ENCODE results near the gene SLC1A7.
A peak's percentile ranks its signal among the peaks of the same experiment; 100 is the strongest.
"Not testable (repeated sequence)": the region's sequence is repeated elsewhere in the genome, so short reads cannot be mapped to it uniquely, and the experiment has no call there.

SLC1A7 gene

DNA sequence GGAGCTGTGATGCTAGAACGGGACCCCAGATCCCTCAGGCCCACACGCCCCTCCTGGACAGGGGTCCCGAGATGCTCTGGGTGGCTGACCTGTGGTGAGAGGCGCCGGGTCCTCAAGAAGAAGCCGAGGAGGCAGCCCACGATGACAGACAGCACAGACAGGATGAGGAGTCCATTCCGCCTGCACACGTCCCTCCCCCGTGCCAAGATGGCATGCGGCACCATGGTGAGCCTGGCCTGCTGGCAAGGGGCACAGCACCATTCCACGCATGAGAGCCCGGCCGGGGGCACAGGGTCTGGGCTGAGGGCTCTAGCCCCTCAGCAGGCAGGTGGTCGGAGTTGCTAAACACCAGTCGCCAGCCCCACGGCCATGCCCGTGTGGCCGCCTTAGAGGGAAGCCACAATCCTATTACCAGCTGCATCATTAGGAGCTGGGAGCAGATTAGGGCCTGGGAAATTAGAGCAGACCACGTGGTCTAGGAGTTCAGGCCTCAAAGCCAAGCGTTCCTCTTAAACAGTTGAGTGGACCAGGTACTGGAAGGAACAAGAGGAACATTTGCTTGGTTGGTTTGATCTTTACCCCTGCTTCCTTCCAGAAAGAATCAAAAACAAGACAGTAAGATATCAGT, at the start of gene SLC1A7:
Gene SLC1A7, minus strand, starts transcription at position 413 of the 628 bp plus-strand sequence. Its CDS starts 189 bp downstream, at position 224.
- DNase-seq, result no peak

DNA sequence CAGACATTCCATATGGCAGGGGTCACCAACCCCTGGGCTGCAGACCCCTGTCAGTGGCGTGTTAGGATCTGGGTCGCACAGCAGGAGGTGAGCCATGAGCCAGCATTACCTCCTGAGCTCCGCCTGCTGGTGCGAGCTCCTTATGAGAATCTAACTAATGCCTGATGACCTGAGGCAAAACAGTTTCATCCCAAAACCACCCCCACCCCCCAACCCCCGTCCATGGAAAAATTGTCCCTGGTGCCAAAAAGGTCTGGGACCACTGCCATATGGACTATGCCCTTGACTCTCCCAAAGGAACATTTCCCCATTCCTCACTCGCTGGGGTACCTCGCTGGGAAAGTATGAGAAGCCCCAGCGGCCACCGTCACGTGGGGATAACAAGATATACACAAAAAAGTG, 47.8 kb upstream of the SLC1A7 start:
- DNase-seq, result no peak

DNA sequence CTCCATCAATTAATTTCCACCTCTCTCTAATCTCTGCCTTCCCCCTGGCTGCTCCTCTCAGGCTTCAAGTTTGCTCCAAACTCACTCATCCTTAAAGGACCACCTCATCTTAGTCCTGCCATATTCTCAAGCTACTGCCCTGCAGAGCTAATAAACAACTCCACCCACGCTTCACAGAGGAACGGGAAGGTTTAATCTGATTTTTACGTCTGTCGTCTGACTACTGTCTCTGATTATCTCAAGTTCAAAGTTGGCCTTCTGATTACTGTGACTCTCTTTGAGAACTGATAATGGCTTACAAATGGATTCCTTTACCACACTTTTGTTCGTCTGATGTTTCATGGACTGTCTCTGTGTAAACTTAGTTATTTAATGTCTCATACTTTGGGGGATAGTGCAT, 46.6 kb upstream of the SLC1A7 start:
- no peak for DNase-seq

DNA sequence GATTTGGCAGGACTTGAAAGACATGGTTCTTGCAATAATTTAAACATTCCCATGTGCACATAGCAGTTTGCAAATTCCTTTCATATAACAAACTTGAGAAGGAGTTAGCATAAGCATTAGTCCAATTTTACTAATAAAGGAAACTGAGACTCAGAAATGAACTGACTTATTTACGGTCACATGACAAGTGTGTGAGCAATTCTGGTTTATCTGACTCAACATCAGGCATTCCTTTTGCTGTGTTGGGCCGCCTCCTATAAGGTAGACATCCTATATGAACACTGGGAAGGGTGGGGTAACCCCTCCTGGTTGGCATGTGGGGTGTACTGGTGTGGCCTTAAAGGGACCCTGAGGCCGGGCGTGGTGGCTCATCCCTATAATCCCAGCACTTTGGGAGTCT, 45.7 kb upstream of the SLC1A7 start:
- no peak for DNase-seq

DNA sequence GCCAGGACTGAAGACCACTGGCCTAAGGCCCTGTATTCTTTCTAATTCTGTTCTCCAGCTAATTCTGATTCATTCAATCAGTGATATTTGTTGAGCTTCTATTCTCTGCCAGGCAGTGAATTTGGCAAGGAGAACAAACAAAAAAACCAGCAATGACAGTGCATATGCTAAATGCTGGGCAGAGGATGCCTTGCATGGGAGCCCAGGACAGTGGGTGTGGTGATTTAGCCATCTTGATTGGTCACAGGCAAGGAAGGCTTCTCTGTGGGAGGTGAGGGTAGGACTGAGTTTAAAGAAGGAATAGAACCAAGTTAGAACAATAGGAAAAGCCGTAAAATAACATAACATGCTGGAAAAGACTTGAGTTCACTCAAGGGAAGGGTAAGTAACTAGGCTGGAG, 45.0 kb upstream of the SLC1A7 start:
- no peak for DNase-seq

DNA sequence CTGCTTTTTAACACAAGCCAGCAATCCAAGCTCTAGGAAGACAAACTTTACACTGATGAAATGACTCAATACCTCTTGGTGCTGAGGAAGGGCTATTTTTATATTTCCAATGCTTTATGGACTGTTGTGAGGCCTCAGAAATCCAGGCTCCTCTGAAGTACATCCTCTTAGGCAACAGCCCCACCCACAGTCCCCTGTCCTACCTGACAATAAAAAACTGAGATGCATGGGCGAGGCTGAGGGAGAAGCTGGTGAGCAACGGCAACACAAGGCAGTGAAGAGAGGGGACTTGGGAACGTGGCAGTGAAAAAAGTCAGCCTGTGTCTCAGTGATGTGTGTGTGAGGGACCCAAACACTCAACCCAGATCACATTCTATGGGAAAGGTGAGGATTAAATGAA, 44.1 kb upstream of the SLC1A7 start:
- no peak for DNase-seq

DNA sequence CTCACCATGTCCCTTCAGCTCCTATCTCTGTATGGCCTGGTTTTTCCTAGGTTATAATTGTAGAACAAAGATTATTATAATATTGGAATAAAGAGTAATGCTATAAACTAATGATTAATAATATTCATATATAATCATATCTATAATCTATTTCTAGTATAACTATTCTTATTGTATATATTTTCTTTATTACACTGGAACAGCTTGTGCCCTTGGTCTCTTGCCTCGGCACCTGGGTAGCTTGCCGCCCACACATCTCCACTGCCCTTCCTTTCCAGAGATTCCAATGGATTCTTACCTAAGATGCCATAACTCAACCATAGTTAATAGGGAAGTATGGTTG, 43.5 kb upstream of the SLC1A7 start:
- not testable (repeated sequence) for DNase-seq

DNA sequence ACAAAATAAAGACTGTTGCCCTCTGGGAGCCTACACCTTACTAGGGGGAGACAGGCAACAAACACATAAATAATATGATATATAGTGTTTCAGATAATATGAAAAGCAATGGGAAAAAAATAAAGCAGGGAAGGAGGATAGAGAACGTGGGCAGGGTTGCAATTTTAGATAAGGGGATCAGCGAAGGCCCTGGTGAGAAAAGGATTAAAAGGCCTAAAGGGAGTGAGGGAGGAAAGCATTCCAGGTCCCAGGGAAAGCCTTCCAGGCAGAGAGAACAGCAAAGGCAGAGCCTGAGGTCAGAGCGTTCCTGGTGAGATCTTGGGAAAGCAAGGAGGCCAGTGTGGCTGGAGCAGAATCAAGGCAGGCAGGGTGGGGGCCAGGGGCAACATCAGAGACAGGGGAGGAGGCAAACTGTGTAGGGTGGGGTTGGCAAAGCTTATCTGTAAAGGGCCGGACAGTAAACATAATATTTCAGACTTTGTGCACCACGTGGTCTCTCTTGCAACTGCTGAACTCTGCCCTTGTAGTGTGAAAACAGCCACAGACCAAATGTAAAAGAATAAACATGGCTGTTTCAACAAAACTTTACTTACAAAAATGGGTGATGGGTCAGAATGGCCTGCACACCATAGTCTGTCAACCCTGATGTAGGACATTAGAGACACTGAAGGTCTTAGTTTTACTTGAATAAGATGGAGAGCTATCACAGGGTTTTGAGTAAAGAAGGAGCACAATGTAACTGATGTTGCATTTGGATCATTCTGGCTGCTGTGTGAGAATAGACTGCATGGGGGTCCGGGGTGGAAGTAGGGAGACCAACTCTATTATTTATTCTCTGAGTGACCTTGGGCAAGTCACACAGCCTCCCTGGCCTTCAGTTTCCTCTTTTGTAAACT, 40.9 kb upstream of the SLC1A7 start:
- DNase-seq, result no peak

DNA sequence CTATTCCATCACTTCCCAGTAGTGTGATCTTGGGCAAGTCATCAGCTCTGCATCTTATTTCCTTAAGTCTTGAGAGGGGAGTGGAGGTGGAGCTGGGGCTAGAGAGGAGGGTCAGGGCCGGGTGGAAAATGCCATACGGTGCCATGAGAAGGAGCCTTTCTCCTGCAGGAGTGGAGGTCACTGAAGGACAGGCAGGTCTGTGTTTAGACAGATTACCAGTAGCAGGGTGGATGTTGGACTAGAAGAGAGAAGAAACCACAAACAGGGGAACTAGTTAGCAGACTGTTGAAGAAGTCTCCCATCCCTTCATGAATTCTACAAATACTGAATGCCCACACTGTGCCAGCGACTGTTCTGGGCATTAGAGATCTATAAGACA, 40.3 kb upstream of the SLC1A7 start:
- DNase-seq, result no peak

DNA sequence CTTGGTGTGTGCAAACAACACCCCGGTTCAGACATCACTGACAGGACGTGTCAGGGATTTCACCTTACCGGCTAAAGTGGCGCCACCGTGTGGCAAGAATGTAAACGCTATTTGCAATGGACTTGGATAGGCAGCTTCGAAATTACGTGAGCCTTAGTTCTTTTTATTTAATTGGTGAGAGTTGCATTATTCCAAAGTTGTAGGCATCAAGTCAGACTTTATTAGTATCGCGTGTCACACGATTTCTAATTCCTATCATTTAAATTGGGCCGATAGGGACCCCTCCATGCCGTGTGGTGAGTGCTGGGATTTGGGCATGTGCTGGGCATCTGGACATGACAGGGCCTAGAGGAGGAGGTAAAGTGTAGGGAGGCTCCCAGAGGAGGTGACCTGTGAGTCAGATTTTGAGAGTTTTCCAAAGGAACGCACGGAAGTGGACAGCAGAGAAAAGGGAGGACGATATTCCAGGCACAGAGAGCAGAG, 39.7 kb upstream of the SLC1A7 start:
- DNase-seq, result peak; percentile 80

DNA sequence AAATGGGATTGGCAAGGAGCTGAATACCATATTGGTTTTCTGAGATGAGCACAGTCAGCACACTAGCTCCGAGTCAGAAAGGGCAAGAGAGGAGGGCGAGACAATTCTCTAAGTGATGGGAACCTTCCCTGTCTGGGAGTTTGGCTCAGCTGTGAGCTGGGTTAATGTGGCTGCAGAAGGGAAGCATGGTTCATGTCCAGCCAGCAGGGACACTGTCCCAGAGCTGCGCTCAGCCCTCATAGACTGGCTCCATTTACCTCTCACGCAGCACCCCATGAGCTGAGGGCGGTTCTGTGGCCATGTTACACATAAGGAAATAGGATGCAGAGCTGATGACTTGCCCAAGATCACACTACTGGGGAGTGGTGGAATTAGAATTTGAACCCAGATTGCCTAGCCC, 38.5 kb upstream of the SLC1A7 start:
- DNase-seq, result no peak

DNA sequence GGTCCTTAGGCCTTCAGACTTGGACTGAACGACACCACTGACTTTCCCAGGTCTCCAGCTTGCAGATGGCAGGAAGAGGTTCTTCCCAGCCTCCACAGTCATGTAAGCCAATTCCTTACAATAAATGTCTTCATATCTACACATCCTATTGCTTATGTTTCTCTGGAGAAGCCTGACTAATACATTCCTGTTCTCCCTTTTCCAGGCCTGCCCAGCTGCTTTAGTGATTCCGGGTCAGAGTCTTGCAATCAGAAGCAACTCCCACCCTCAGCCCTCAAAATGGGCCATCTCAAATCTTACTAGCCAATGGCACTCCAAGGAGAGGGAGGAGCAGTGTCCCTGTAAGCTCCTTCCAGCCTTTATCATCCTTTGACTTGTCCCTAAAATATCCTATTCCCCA, 37.8 kb upstream of the SLC1A7 start:
- no peak for DNase-seq

DNA sequence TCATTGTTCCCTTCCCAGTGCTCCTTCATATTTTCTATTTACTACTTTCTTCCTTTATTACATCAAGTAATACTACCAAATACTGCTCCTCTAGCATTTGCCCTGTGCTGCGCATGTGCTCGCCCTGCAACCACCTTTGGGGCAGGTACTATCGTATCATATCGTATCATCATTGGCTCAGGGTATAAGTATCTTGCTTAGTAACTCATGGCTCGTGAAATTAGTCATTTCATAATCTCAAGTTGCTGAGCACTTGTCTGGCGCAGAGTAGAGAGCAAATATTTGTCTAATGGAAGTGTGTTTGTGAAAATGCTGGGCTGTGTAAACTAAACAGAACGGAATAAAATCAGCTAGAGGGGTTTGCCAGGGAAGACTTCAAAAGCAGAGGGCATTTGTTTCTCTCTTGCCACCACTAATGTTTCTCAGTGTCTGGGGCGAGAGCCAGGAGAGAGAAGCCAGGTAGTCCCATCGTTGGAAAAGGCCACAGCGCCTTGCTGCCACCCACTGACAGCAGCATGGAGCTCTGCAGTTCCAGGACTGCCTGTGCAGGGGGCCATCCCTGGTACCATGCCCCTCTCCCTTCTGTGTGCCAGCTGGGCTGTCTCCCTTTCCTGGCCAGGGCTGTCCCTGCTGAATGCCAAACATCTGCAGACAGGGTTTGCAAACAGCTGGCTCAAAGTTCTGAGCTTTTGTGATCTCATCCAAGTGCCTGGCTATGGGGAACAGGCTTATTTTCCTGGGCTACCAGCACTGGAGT, 34.2 kb upstream of the SLC1A7 start:
- no peak for DNase-seq

DNA sequence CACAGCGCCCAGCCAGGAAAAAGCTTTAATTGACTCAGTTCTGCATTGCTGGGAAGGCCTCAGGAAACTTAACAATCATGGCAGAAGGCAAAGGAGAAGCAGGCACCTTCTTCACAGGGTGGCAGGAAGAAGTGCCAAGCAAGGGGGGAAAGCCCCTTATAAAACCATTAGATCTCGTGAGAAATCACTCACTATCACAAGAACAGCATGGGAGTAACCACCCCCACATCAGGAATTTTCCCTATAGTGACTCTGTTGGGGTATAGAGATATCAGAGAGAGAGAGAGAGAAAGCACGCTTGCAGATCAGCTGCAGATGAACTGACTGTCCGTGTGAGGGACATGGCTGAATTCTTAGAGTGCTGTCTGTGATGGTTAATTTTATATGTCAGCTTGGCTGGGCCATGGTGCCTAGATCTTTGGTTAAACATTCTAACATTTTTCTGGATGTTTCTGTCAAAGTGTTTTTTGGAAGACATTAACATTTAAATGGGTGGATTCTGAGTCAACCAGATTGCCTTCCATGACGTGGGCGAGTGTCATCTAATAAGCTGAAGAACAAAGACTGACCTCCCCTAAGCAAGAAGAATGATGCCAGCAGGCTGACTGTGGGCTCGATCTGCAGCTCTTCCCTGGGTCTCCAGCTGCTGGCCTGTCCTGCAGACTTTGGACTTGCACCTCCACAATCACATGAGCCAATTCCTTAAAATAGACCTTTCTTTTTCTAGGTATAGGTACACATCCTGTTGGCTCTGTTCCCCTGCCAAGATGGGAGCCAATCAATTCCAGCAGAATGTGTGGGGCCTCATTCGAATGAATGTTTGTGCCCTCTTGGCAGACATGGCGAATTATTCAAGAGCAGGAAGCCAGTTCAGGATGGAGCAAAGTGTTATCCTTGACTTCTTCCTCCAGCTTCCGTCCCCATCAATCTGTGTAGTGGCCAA, 32.8 kb upstream of the SLC1A7 start:
- DNase-seq, result no peak

DNA sequence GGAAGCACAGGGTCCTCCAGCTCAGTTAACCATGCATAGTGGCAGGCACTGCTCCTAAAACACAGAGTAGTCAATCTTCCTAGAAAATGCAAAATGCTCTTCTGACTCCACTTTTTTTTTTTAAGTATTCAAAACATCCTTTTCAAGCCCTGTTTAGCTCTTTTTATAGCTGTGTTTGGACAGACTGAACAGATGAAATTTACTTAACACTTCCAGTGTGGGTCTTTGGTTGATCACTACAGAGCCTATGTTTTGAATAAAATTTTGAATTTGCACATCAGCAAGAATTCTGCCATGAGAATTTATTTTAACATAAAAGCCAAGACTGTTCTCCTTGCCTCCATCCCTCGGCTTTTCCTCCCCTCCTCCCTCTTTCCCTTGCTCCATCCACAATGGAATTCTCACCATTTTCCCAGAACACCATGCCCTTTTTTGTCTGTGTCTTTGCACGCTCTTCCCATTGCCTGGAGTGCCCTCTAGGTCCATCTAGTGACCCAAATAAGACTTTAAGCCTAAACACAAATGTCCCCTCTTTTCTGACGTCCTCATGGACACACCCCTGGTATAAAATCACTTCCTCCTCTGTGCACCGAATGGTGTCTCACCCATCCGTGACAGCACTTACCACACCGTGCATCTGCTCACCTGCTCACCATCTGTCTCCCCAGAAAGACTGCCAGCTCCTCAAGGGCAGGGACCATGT, 30.1 kb upstream of the SLC1A7 start:
- DNase-seq, result peak; percentile 11

DNA sequence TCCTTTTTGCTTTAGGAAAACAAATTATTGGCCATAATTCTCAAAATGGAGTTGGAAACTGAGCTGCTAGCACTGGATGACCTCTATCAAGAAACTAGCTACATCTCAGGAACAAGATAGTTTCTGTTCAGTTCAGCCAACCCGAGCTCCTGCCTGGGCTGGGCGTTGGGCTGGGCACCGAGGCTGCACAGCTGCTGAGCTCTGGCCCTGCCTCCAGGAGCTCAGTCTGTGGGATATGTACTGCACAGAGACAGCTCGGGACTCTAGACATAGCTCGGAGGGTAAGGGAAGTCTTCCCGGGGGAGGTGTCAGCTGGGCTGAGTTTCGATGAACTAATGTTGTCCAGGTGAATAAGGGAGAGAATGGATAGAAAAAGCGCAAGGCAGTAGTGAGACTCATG, 24.5 kb upstream of the SLC1A7 start:
- no peak for DNase-seq

DNA sequence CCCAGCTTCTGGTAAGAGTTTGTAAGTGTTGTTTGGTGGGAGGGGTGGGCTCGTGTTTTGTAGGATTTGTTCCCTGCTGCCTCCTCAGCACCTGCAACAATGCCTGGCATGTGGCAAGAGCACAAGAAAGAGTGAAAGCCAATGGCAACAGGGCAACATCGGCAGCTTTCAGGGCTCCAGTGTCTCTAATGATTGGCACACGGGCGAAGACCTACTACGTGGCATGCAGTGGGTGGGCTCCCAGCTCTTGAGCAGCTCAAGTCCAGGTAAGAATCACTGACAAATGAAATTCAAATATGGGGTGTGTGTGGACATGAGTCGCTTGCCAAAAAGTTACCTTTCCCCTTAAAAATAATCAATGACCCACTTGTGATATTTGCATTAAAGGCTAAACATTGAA, 23.9 kb upstream of the SLC1A7 start:
- no peak for DNase-seq

DNA sequence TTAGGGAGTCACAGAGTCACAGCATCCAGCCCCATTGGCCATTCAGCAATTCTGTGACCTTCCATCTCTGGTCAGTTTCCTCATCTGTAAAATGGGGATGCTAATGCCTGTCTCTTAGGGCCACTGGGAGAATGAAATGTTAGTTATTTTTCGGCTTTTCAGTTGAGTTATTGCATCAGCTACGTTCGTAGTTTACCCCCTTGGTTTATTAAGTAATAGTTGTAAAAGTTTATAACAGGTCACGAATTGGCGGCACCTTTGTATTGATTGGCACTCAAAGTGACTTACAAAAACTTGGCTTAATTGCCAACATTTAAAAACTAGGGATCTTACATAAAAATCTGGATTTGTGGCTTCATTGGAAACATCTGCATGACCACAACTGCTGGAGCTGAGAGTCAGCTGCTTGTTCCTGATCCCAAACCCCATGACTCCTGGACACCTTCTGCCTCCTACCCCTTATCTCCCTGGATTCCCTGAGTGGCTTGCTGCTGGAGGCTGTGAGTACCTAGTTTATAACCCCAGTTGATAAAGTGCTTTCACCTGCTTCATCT, 23.0 kb upstream of the SLC1A7 start:
- no peak for DNase-seq

DNA sequence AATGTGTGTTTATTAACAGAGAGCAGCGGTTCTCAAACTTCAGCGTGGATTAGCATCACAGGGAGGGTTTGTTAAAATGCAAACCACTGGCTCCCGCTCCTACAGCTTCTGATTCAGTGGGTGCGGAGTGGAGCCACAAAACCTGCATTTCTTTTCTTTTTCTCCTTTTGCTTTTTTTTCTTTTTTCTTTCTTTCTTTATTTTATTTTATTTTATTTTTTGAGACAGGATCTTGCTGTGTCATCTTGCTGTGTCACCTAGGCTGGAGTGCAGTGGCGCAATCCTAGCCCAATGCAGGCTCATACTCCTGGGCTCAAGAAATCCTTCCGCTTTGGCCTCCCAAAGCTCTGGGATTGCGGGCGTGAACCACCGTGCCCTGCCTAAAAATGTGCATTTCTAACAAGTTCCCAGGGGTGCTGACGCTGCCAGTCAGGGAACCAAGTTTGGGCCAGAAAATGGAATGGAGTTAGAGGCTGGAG, 20.9 kb upstream of the SLC1A7 start:
- DNase-seq, result no peak

DNA sequence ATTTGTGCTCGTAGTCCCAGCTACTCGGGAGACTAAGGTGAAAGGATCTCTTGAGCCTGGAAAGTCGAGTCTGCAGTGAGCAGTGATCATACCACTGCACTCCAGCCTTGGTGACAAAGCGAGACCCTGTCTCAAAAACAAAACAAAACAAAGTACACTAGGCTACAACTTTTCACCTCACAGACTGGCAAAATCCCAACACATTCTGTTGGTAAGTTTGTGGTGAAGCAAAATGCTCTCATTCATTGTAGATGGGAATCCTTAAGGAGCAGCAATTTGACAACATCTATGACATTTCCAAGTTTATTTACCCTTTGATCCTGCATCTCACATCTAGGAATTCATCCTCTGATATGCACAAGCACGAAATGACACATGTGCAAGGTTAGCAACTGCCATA, 20.2 kb upstream of the SLC1A7 start:
- no peak for DNase-seq

DNA sequence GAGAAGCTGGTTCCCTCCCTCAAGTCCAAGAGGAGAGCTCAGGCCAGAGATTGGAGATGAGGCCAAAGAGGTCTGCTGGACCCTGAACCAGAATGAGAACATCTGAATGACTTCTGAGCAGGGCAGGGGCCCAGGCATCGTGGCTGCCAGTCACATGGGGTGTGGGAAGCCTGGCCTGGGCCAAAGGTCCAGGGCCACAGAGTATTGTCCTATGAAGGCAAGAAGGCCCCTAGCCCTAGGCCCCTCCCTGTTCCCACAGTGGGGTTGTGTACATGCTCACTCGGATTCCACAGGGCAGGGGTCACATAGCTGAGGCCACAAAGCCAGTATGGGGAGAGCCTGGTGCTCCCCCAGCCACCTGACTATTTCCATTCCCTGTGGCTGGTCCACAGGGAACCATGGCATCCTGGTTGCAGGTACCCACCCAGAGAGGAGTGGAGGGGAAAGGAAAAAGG, 18.5 kb upstream of the SLC1A7 start:
- DNase-seq, result no peak

All from CD4-positive, alpha-beta T cell treated with Interleukin-21 for 1 hour (primary cell).